Keratinocyte (primary cell): ENCODE data around the gene PTPRF. TPM values are rescaled to one million over a fixed set of nuclear protein-coding genes. Genes with fewer than 3 reads are reported as not detected.

Experiments
- DNase-seq: peaks from one replicate; pipeline ENCODE4 v3.0.0-alpha.2; 2011; ENCODE audit warnings: low read depth, missing footprints, low spot score
- FAIRE-seq: peaks from 2 replicates; lab custom pipeline; 2011; peaks lifted over from hg19 to GRCh38; lab: Jason Lieb, UNC
- H2AFZ ChIP-seq: 2 replicates; pipeline ENCODE4 v1.6.0; 2012; ENCODE audit warnings: low read length, control low read depth, inconsistent platforms; ENCODE audit not compliant: control insufficient read depth
- H3K27ac ChIP-seq: 2 replicates; pipeline ENCODE4 v1.5.1; 2011; ENCODE audit warnings: low read length; ENCODE audit not compliant: control insufficient read depth, insufficient read depth
- H3K27me3 ChIP-seq: 3 replicates; pipeline ENCODE4 v1.6.0; 2011; ENCODE audit warnings: low read length; ENCODE audit not compliant: control insufficient read depth, insufficient read depth; ENCODE audit errors: extremely low read depth
- H3K36me3 ChIP-seq, 2 experiments: 2 replicates in 1 of 2; 3 replicates in 1 of 2; pipeline ENCODE4 v1.5.1; 2011; ENCODE audit warnings: low read length in 2 of 2, mild to moderate bottlenecking in 1 of 2; ENCODE audit not compliant: control insufficient read depth in 2 of 2, insufficient read depth in 2 of 2; ENCODE audit errors: extremely low read depth in 1 of 2
- H3K4me1 ChIP-seq: 3 replicates; pipeline ENCODE4 v1.5.1; 2011; ENCODE audit warnings: low read length; ENCODE audit not compliant: control insufficient read depth, insufficient read depth; ENCODE audit errors: extremely low read depth
- H3K4me2 ChIP-seq: 3 replicates; pipeline ENCODE4 v1.6.0; 2011; ENCODE audit warnings: low read depth, low read length; ENCODE audit not compliant: control insufficient read depth, insufficient read depth; ENCODE audit errors: extremely low read depth
- H3K4me3 ChIP-seq, 3 experiments: fragments of 200-600 bp in 1 of 3; sonication (generic) in 1 of 3; 2 replicates in 2 of 3; 3 replicates in 1 of 3; pipeline ENCODE4 v1.5.1; 2011 to 2016; ENCODE audit warnings: low read length in 3 of 3, mild to moderate bottlenecking in 3 of 3, control low read depth in 2 of 3, inconsistent platforms in 1 of 3, low read depth in 1 of 3, mixed read lengths in 1 of 3, mixed run types in 1 of 3, moderate library complexity in 1 of 3; ENCODE audit not compliant: control insufficient read depth in 2 of 3, insufficient read depth in 2 of 3; ENCODE audit errors: extremely low read depth in 1 of 3
- H3K79me2 ChIP-seq: 2 replicates; pipeline ENCODE4 v1.6.0; 2012; ENCODE audit warnings: low read length; ENCODE audit not compliant: control insufficient read depth, insufficient read depth
- H3K9ac ChIP-seq: 3 replicates; pipeline ENCODE4 v1.6.0; 2011; ENCODE audit warnings: low read length; ENCODE audit not compliant: control insufficient read depth, insufficient read depth; ENCODE audit errors: extremely low read depth
- H3K9me1 ChIP-seq: 3 replicates; pipeline ENCODE4 v1.6.0; 2011; ENCODE audit warnings: low read length; ENCODE audit not compliant: control insufficient read depth, insufficient read depth; ENCODE audit errors: extremely low read depth
- H3K9me3 ChIP-seq: 2 replicates; pipeline ENCODE4 v1.5.1; 2012; ENCODE audit warnings: low read depth, low read length; ENCODE audit not compliant: control insufficient read depth
- H4K20me1 ChIP-seq: 3 replicates; pipeline ENCODE4 v1.6.0; 2011; ENCODE audit warnings: low read length; ENCODE audit not compliant: control insufficient read depth, insufficient read depth; ENCODE audit errors: extremely low read depth
- EZH2 ChIP-seq: IDR thresholded peaks from one replicate; pipeline ENCODE4 v1.6.1; 2012; ENCODE audit warnings: inconsistent platforms, mild to moderate bottlenecking, low read length, moderate library complexity
- dilution Hi-C: fragments of 300-500 bp; cut with MboI; formaldehyde crosslinking; loops from one replicate; pipeline ENCODE4 v1.7.0; 2020; ENCODE audit warnings: low sequenced_read_pairs; ENCODE audit not compliant: extremely low pct_ligation_motif_present
- polyA plus RNA-seq, 5 experiments: library from polyadenylated mRNA; depleted of rRNA in 3 of 5; stranded (reverse) in 3 of 5; stranded (forward) in 1 of 5; unstranded in 1 of 5; fragments of >200 nt; gene quantifications; 1 replicate in 1 of 5; 2 replicates in 3 of 5; 3 replicates in 1 of 5; pipeline versions ENCODE4 v1.2.1 to v1.2.3, GENCODE V29; 2011 to 2012; ENCODE audit warnings: missing spikeins in 2 of 5, low read depth in 1 of 5, low replicate concordance in 1 of 5
- TF ChIP-seq, protein P1 (sequence below), 3 experiments: IDR thresholded peaks in 1 of 3; conservative IDR thresholded peaks in 1 of 3; optimal IDR thresholded peaks in 1 of 3; 2 replicates in 2 of 3; 3 replicates in 1 of 3; pipeline versions ENCODE3 to v1.5.1; 2011; ENCODE audit warnings: low read length in 3 of 3, mild to moderate bottlenecking in 3 of 3, moderate library complexity in 2 of 3, control low read depth in 1 of 3, inconsistent platforms in 1 of 3; ENCODE audit not compliant: insufficient read depth in 2 of 3; ENCODE audit errors: extremely low read depth in 1 of 3

PTPRF gene
- polyA plus RNA-seq, 1 donor (not counting 4 experiments of a cell fraction or from before 2014, with no cell fraction given) = 161 TPM

DNA sequence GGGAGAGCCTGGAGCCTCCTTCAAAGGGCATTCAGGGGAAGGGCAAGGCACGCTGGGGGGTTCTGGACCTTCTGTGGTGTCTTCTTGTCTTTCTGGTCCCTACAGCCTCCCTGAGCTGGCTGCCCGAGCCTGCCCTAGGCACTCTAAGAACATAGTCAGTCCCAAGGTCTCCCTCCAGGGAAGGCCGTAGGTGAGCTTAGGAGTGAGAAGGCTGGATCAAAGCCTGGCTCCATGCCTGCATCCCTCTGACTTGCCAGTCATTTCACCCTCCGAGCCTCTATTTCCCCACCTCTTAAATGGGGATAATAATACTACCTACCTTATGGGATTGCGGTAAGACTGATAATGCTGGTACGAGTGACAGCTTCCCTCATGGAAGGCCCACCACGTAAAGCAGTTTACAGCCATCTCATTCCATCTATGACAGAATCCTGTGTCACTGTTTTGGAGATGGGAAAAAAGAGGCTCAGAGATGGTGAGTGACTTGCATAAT, 20.8 kb downstream of the PTPRF start:
- Histone ChIP-seq H4K20me1 (no peaks in the 10 kb centered on the region), H3K4me3 (no peak overlapping the region), H3K9ac (no peak overlapping the region), H3K27ac (peak overlapping the region; percentile 96), H3K36me3 (peaks cover 30 to 62% of the 10 kb centered on the region in 2 experiments), H2AFZ (no peak overlapping the region), H3K9me3 (no peaks in the 10 kb centered on the region), H3K4me2 (no peak overlapping the region), H3K79me2 (peaks cover 67% of the 10 kb centered on the region), H3K9me1 (no peaks in the 10 kb centered on the region), H3K4me1 (peaks cover 54% of the 10 kb centered on the region), H3K27me3 (no peaks in the 10 kb centered on the region)
- DNase-seq (no peak), FAIRE-seq (peak; percentile 53)
- TF ChIP-seq, protein P1, sequence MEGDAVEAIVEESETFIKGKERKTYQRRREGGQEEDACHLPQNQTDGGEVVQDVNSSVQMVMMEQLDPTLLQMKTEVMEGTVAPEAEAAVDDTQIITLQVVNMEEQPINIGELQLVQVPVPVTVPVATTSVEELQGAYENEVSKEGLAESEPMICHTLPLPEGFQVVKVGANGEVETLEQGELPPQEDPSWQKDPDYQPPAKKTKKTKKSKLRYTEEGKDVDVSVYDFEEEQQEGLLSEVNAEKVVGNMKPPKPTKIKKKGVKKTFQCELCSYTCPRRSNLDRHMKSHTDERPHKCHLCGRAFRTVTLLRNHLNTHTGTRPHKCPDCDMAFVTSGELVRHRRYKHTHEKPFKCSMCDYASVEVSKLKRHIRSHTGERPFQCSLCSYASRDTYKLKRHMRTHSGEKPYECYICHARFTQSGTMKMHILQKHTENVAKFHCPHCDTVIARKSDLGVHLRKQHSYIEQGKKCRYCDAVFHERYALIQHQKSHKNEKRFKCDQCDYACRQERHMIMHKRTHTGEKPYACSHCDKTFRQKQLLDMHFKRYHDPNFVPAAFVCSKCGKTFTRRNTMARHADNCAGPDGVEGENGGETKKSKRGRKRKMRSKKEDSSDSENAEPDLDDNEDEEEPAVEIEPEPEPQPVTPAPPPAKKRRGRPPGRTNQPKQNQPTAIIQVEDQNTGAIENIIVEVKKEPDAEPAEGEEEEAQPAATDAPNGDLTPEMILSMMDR (optimal IDR thresholded peaks at IDR 0.05 in 1 of 3, IDR thresholded peaks at IDR 0.05 in 1 of 3, conservative IDR thresholded peaks at IDR 0.05 in 1 of 3; ENCODE audit: extremely low read depth in 1 of 3, insufficient read depth in 2 of 3, low read length in 3 of 3) = no peak
- TF ChIP-seq EZH2 = no peak
- dilution Hi-C loops = no loop called here

DNA sequence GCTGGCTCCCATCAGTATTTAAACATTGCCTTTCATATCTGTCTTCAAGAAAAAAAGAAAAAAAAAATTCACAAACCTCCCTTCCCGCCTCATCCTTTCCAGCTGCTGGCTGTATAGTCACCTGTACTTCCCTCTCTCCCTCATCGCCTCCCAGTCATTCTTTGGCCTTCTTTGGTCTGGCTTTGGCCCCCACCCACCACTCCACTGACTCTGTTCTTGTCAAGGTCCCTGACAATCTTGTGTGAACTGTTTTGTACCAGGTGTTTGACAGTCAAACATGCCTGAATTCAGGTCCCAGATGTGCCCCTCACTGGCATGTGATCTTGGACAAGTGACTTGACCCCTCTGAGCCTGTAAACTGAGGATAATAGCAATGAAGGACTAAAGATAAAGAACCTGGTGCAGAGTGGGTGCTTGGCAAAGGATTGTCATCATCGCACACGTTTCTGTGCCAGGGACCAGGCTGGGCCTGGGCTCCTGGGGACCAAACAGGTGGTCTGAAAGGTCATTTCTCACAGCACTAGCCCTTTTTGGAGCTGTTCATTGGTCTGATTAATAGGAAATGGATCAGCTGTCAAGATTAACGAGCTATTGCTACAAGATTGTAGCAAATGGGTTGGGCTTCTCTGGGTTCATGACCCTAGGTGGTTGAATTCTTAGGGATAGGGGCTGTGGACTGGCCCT, 21.5 kb downstream of the PTPRF start:
- dilution Hi-C loops = no loop called here
- TF ChIP-seq, protein P1 (optimal IDR thresholded peaks at IDR 0.05 in 1 of 3, IDR thresholded peaks at IDR 0.05 in 1 of 3, conservative IDR thresholded peaks at IDR 0.05 in 1 of 3; ENCODE audit: extremely low read depth in 1 of 3, insufficient read depth in 2 of 3, low read length in 3 of 3) = no peak
- TF ChIP-seq EZH2 = no peak

More for the DNA sequence above, 21.5 kb downstream of the PTPRF start:
- peaks cover 50% of the 10 kb centered on the region for H3K4me1 ChIP-seq
- H3K27me3 ChIP-seq = no peaks in the 10 kb centered on the region
- H3K79me2 ChIP-seq = peaks cover 67% of the 10 kb centered on the region
- no peak overlapping the region for H2AFZ ChIP-seq
- no peaks in the 10 kb centered on the region for H3K9me3 ChIP-seq
- no peaks in the 10 kb centered on the region for H4K20me1 ChIP-seq
- no peaks in the 10 kb centered on the region for H3K9me1 ChIP-seq
- H3K27ac ChIP-seq = no peak overlapping the region
- H3K4me2 ChIP-seq = no peak overlapping the region
- FAIRE-seq (no peak), DNase-seq (no peak)
- H3K4me3 ChIP-seq = no peak overlapping the region
- H3K36me3 ChIP-seq = peaks cover 29 to 61% of the 10 kb centered on the region in 2 experiments
- no peak overlapping the region for H3K9ac ChIP-seq
